GM21526 (cell line): ENCODE results near the gene SPACA4.

ENCODE experiments used
- ATAC-seq: cut with Tn5 transposase; IDR thresholded peaks from one replicate; pipeline ENCODE4 v1.9.1; 2021; ENCODE audit warnings: moderate library complexity; ENCODE audit not compliant: unreplicated experiment, low FRiP score

The SPACA4 gene

GRCh38 chr19:48633148-48634035 is 26.9 kb downstream of the SPACA4 start:
- ATAC-seq = no peak

- ATAC-seq = no peak
These were observed 27.4 kb downstream of the SPACA4 start for GRCh38 chr19:48634036-48634342.

- ATAC-seq = peak; percentile 25
These were observed 28.1 kb downstream of the SPACA4 start for GRCh38 chr19:48634424-48635262.

GRCh38 chr19:48635263-48635965 is 28.9 kb downstream of the SPACA4 start:
- no peak for ATAC-seq

- ATAC-seq = no peak
These were observed 29.7 kb downstream of the SPACA4 start for GRCh38 chr19:48635966-48636858.

GRCh38 chr19:48636859-48637448 is 30.4 kb downstream of the SPACA4 start, which contains the start of gene DBP:
DBP (minus strand) TSS chr19:48637379; CDS start chr19:48636994, 385 bp downstream.
- ATAC-seq = peak; percentile 0

GRCh38 chr19:48637449-48637947 is 31.0 kb downstream of the SPACA4 start:
- peak; percentile 55 for ATAC-seq

GRCh38 chr19:48637948-48638830 is 31.6 kb downstream of the SPACA4 start:
- ATAC-seq = peak; percentile 13

GRCh38 chr19:48638831-48639381 is 32.4 kb downstream of the SPACA4 start:
- ATAC-seq = no peak

- no peak for ATAC-seq
These were observed 33.2 kb downstream of the SPACA4 start for GRCh38 chr19:48639483-48640375.

GRCh38 chr19:48641850-48642249 is 35.3 kb downstream of the SPACA4 start:
- ATAC-seq = no peak

- no peak for ATAC-seq
These were observed 36.3 kb downstream of the SPACA4 start for GRCh38 chr19:48642862-48643261.

- no peak for ATAC-seq
These were observed 37.8 kb downstream of the SPACA4 start for GRCh38 chr19:48644355-48644754.

- ATAC-seq = peak; percentile 39
These were observed 38.5 kb downstream of the SPACA4 start for GRCh38 chr19:48644839-48645619.

GRCh38 chr19:48645620-48646000 is 39.1 kb downstream of the SPACA4 start:
- ATAC-seq = no peak

- no peak for ATAC-seq
These were observed 39.6 kb downstream of the SPACA4 start, which contains the start of gene CA11 for GRCh38 chr19:48646001-48646721. CA11 (minus strand) TSS chr19:48646187; CDS start chr19:48645632, 555 bp downstream.
